ENCODE results near the gene SPAAR. TPM values are rescaled to one million over a fixed set of nuclear protein-coding genes. Genes with fewer than 3 reads are reported as not detected.

Gene SPAAR
- total RNA-seq, 2 donors from 2014 or later = 0.29 TPM; not detected in 1

- no peaks in the 10 kb centered on the region for H3K36me3 ChIP-seq (ENCODE audit: control insufficient read depth, insufficient read depth, low read length)
- Mint-ChIP-seq H3K9me3 (no peaks in the 10 kb centered on the region), H3K27ac (no peak overlapping the region), H3K27me3 (ENCODE audit: insufficient read depth) (peaks cover 27% of the 10 kb centered on the region), H3K4me1 (no peaks in the 10 kb centered on the region), H3K4me3 (no peak overlapping the region), H3K36me3 (ENCODE audit: low read depth) (no peaks in the 10 kb centered on the region)
- H3K9ac ChIP-seq (ENCODE audit: extremely low read depth, low read length, poor library complexity, severe bottlenecking) = no peak overlapping the region
- H3K27me3 ChIP-seq (ENCODE audit: control insufficient read depth, insufficient read depth, low read length, poor library complexity, severe bottlenecking) = peaks cover 25% of the 10 kb centered on the region
- no peaks in the 10 kb centered on the region for H3K4me1 ChIP-seq (ENCODE audit: control insufficient read depth, insufficient read depth, low read length)
- H3K9me3 ChIP-seq (ENCODE audit: control insufficient read depth, low read length) = no peaks in the 10 kb centered on the region
- no peak overlapping the region for H3K27ac ChIP-seq (ENCODE audit: low read depth, low read length)
- no peak overlapping the region for H3K4me3 ChIP-seq (ENCODE audit: low read length)
- DNase-seq = no peak
- no peak for TF ChIP-seq CTCF (conservative IDR thresholded peaks at IDR 0.05)
- 87 to 95% methylated on average over 2 of the region's 2 CpGs for WGBS, 2 experiments (ENCODE audit: insufficient coverage in 1 of 2, insufficient read length in 1 of 2)
Observed at GRCh38 chr9:35899021-35899420, 10.3 kb upstream of the SPAAR start.

GRCh38 chr9:35903049-35903448, 6.2 kb upstream of the SPAAR start:
- Mint-ChIP-seq H3K27ac (no peak overlapping the region), H3K4me3 (no peak overlapping the region), H3K4me1 (peaks cover 12% of the 10 kb centered on the region), H3K9me3 (no peaks in the 10 kb centered on the region), H3K27me3 (ENCODE audit: insufficient read depth) (peaks cover 31% of the 10 kb centered on the region), H3K36me3 (ENCODE audit: low read depth) (no peaks in the 10 kb centered on the region)
- TF ChIP-seq CTCF (conservative IDR thresholded peaks at IDR 0.05) = peak; percentile 85
- H3K9ac ChIP-seq (ENCODE audit: extremely low read depth, low read length, poor library complexity, severe bottlenecking) = no peak overlapping the region
- no peaks in the 10 kb centered on the region for H3K36me3 ChIP-seq (ENCODE audit: control insufficient read depth, insufficient read depth, low read length)
- H3K4me1 ChIP-seq (ENCODE audit: control insufficient read depth, insufficient read depth, low read length) = peaks cover 8% of the 10 kb centered on the region
- peaks cover 20% of the 10 kb centered on the region for H3K27me3 ChIP-seq (ENCODE audit: control insufficient read depth, insufficient read depth, low read length, poor library complexity, severe bottlenecking)
- DNase-seq = peak; percentile 59
- H3K27ac ChIP-seq (ENCODE audit: low read depth, low read length) = no peak overlapping the region
- no peaks in the 10 kb centered on the region for H3K9me3 ChIP-seq (ENCODE audit: control insufficient read depth, low read length)
- 39 to 44% methylated on average over 2 to 3 of the region's 3 CpGs for WGBS, 2 experiments (ENCODE audit: insufficient coverage in 1 of 2, insufficient read length in 1 of 2)
- H3K4me3 ChIP-seq (ENCODE audit: low read length) = no peak overlapping the region

DNA sequence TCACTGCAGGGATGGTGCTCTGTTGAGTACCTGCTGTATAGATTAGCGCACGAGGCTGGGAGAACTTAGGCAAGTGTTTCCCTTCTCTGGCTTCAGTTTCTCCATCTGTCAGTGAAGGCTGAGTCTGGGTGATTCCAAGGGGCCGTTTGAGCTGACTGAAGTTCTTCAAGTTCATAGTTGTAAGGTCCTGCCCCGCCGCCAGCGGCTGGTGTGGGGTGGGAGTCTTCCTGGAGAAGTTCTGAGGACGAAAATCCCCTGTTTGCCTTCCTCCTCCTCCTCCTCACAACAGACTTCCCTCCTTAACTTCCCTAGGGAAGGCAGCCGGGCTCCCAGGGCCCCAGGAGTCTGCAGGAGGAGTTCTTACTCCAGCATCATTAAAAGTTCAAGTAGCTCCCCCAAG, 5.0 kb upstream of the SPAAR start:
- Mint-ChIP-seq H3K4me1 (peaks cover 24% of the 10 kb centered on the region), H3K27me3 (ENCODE audit: insufficient read depth) (peaks cover 21% of the 10 kb centered on the region), H3K4me3 (no peak overlapping the region), H3K36me3 (ENCODE audit: low read depth) (no peaks in the 10 kb centered on the region), H3K27ac (no peak overlapping the region), H3K9me3 (no peaks in the 10 kb centered on the region)
- 85 to 90% methylated on average over 2 to 8 of the region's 8 CpGs for WGBS, 2 experiments (ENCODE audit: insufficient coverage in 1 of 2, insufficient read length in 1 of 2)
- peaks cover 8% of the 10 kb centered on the region for H3K27me3 ChIP-seq (ENCODE audit: control insufficient read depth, insufficient read depth, low read length, poor library complexity, severe bottlenecking)
- no peak overlapping the region for H3K27ac ChIP-seq (ENCODE audit: low read depth, low read length)
- no peak for TF ChIP-seq CTCF (conservative IDR thresholded peaks at IDR 0.05)
- H3K9ac ChIP-seq (ENCODE audit: extremely low read depth, low read length, poor library complexity, severe bottlenecking) = no peak overlapping the region
- peak; percentile 44 for DNase-seq
- H3K9me3 ChIP-seq (ENCODE audit: control insufficient read depth, low read length) = no peaks in the 10 kb centered on the region
- no peak overlapping the region for H3K4me3 ChIP-seq (ENCODE audit: low read length)
- H3K4me1 ChIP-seq (ENCODE audit: control insufficient read depth, insufficient read depth, low read length) = peaks cover 13% of the 10 kb centered on the region
- H3K36me3 ChIP-seq (ENCODE audit: control insufficient read depth, insufficient read depth, low read length) = no peaks in the 10 kb centered on the region
